GM12878 (cell line): ENCODE data around the gene MUTYH. TPM values are rescaled to one million over a fixed set of nuclear protein-coding genes. Genes with fewer than 3 reads are reported as not detected.

ENCODE experiments used
- ATAC-seq: fragments of 200-7000 bp; cut with Tn5 transposase; 3 replicates; pipeline ENCODE4 v1.9.1; 2020; ENCODE audit warnings: mild to moderate bottlenecking, moderate library complexity
- BruUV-seq: library from RNA; stranded (reverse); fragments of 400-500 nt; replicated peaks from 2 replicates; lab custom pipeline; 2021; lab: Mats Ljungman, UMichigan
- CTCF ChIA-PET: fragments of 300-600 bp; sonication (Branson Sonifier 250); formaldehyde crosslinking; extraction: SDS; loops from one replicate; lab custom pipeline; 2021; ENCODE audit warnings: inconsistent platforms; lab: Yijun Ruan, JAX
- POLR2A ChIA-PET: fragments of 350-600 bp; formaldehyde crosslinking; extraction: SDS; loops from one replicate; lab custom pipeline; 2021; ENCODE audit warnings: inconsistent platforms; lab: Charles Lee
- RAD21 ChIA-PET: fragments of 300-600 bp; sonication (Branson Sonifier 250); formaldehyde crosslinking; loops from one replicate; lab custom pipeline; 2023; ENCODE audit warnings: antibody characterized with exemption; ENCODE audit not compliant: unreplicated experiment; lab: Charles Lee
- SMC1A ChIA-PET: fragments of 300-600 bp; sonication (Branson Sonifier 250); formaldehyde crosslinking; loops from one replicate; lab custom pipeline; 2023; ENCODE audit not compliant: unreplicated experiment, uncharacterized antibody; lab: Charles Lee
- DNase-seq: peaks from one replicate; pipeline ENCODE4 v3.0.0-alpha.2; 2011; ENCODE audit warnings: low read depth, low spot score
- FAIRE-seq: peaks from 3 replicates; lab custom pipeline; 2011; peaks lifted over from hg19 to GRCh38; lab: Jason Lieb, UNC
- H2AFZ ChIP-seq: 2 replicates; pipeline ENCODE4 v1.6.0; 2011; ENCODE audit warnings: low read depth, low read length, control low read depth; ENCODE audit not compliant: control insufficient read depth
- H3K27ac ChIP-seq: 2 replicates; pipeline ENCODE4 v1.5.1; 2011; ENCODE audit warnings: control low read depth; ENCODE audit not compliant: control insufficient read depth, insufficient read depth
- H3K27me3 ChIP-seq, 2 experiments: replicated peaks in 1 of 2; 2 replicates each; pipeline versions ENCODE4 v1.6.0 to v1.6.1; 2011; ENCODE audit warnings: low read length in 1 of 2; ENCODE audit not compliant: control insufficient read depth in 2 of 2, insufficient read depth in 2 of 2
- H3K36me3 ChIP-seq, 2 experiments: 2 replicates each; pipeline ENCODE4 v1.5.1; 2011; ENCODE audit warnings: low read length in 1 of 2; ENCODE audit not compliant: control insufficient read depth in 2 of 2, insufficient read depth in 2 of 2
- H3K4me1 ChIP-seq: 2 replicates; pipeline ENCODE4 v1.6.1; 2011; ENCODE audit warnings: mild to moderate bottlenecking, low read length, moderate library complexity, mixed read lengths; ENCODE audit not compliant: control insufficient read depth, insufficient read depth
- H3K4me2 ChIP-seq: 2 replicates; pipeline ENCODE4 v1.6.0; 2011; ENCODE audit warnings: control low read depth; ENCODE audit not compliant: control insufficient read depth, insufficient read depth
- H3K4me3 ChIP-seq: fragments of 200-600 bp; sonication (generic); 2 replicates; pipeline ENCODE4 v1.5.1; 2016
- H3K79me2 ChIP-seq: 2 replicates; pipeline ENCODE4 v1.6.0; 2011; ENCODE audit warnings: low read length; ENCODE audit not compliant: control insufficient read depth, insufficient read depth
- H3K9ac ChIP-seq: 2 replicates; pipeline ENCODE4 v1.8.0; 2011; ENCODE audit warnings: low read length, control low read depth, mixed read lengths; ENCODE audit not compliant: control insufficient read depth, insufficient read depth
- H3K9me3 ChIP-seq: replicated peaks from 3 replicates; pipeline ENCODE4 v1.5.1; 2011; ENCODE audit warnings: mild to moderate bottlenecking, low read length; ENCODE audit not compliant: control insufficient read depth, insufficient read depth
- H4K20me1 ChIP-seq: 2 replicates; pipeline ENCODE4 v1.6.0; 2011; ENCODE audit not compliant: control insufficient read depth, insufficient read depth
- CBX3 ChIP-seq: fragments of 200-600 bp; sonication (generic); IDR thresholded peaks from 2 replicates; pipeline ENCODE4 v1.6.1; 2016; ENCODE audit warnings: low read depth, borderline replicate concordance
- E2F4 ChIP-seq: IDR thresholded peaks from 2 replicates; pipeline ENCODE4 v1.6.1; 2012; ENCODE audit warnings: low read depth, low read length, improper control_type of control experiment
- MYC ChIP-seq: IDR thresholded peaks from 2 replicates; pipeline ENCODE4 v1.6.1; 2011; ENCODE audit warnings: mild to moderate bottlenecking, low read length, moderate library complexity, inconsistent platforms; ENCODE audit not compliant: insufficient read depth, insufficient replicate concordance, insufficient read length, severe bottlenecking
- NFYA ChIP-seq: IDR thresholded peaks from 2 replicates; pipeline ENCODE4 v1.6.1; 2011; ENCODE audit warnings: low read depth, mild to moderate bottlenecking, low read length, improper control_type of control experiment, borderline replicate concordance
- RELB ChIP-seq: fragments of 450-650 bp; IDR thresholded peaks from 2 replicates; pipeline ENCODE4 v1.6.1; 2017; ENCODE audit warnings: low read depth, mild to moderate bottlenecking, moderate library complexity
- ZNF274 ChIP-seq: IDR thresholded peaks from one replicate; pipeline ENCODE4 v1.8.0; 2011; ENCODE audit not compliant: insufficient read length, insufficient read depth
- WGBS: methylation state at CpG from one replicate; pipeline ENCODE4 v1.1.6; 2016; ENCODE audit warnings: low lambda C conversion rate; ENCODE audit not compliant: insufficient replicate concordance, insufficient coverage; ENCODE audit errors: missing lambda C conversion rate; 5-methylcytosine and 5-hydroxymethylcytosine counted together
- in situ Hi-C: fragments of 300-500 bp; cut with MboI; formaldehyde crosslinking; loops from 9 replicates; pipeline ENCODE4 v1.14.3; 2018; ENCODE audit warnings: mixed read lengths
- intact Hi-C: fragments of 100-400 bp; cut with micrococcal nuclease; formaldehyde crosslinking; loops from one replicate; pipeline ENCODE4 v1.14.2; 2022; ENCODE audit not compliant: unreplicated experiment
- polyA plus RNA-seq, 11 experiments: library from polyadenylated mRNA; depleted of rRNA in 4 of 11; unstranded in 6 of 11; stranded (reverse) in 5 of 11; fragments of >200 nt; fragmentation: Nextera tagmentation in 4 of 11; fragmentation: Illumina TruSeq in 1 of 11; extraction: Ambion mirVana in 4 of 11; extraction: Trizol in 1 of 11; gene quantifications; 1 replicate in 1 of 11; 2 replicates in 10 of 11; pipeline versions ENCODE4 v1.2.1 to v1.2.3, GENCODE V29; 2011 to 2016; ENCODE audit warnings: inconsistent platforms in 2 of 11, missing spikeins in 2 of 11, low read depth in 1 of 11
- total RNA-seq, 4 experiments: library from RNA; depleted of rRNA in 3 of 4; stranded (reverse); fragments of >200 nt in 3 of 4; fragmentation: Illumina TruSeq in 1 of 4; extraction: Trizol in 1 of 4; gene quantifications; 2 replicates each; pipeline versions ENCODE4 v1.2.1 to v1.2.3, GENCODE V29; 2013 to 2021
- TF ChIP-seq, protein P1 (sequence below): IDR thresholded peaks from 2 replicates; pipeline ENCODE4 v1.6.1; 2011; ENCODE audit warnings: low read depth, mild to moderate bottlenecking, low read length, moderate library complexity, borderline replicate concordance; ENCODE audit errors: extremely low read depth
- TF ChIP-seq, protein P2 (sequence below): fragments of 450-650 bp; IDR thresholded peaks from 2 replicates; pipeline ENCODE4 v1.6.1; 2016; ENCODE audit warnings: mild to moderate bottlenecking
- TF ChIP-seq, protein P3 (sequence below): fragments of 450-650 bp; formaldehyde crosslinking; IDR thresholded peaks from 2 replicates; pipeline ENCODE4 v1.4.0; 2022; ENCODE audit warnings: mild to moderate bottlenecking, moderate library complexity

Gene MUTYH
- total and polyA plus RNA-seq, 10 of the 15 experiments (the other 5 are each of a cell fraction or from before 2014, with no cell fraction given): 2.5 to 42.0 (median 30.0) TPM

DNA sequence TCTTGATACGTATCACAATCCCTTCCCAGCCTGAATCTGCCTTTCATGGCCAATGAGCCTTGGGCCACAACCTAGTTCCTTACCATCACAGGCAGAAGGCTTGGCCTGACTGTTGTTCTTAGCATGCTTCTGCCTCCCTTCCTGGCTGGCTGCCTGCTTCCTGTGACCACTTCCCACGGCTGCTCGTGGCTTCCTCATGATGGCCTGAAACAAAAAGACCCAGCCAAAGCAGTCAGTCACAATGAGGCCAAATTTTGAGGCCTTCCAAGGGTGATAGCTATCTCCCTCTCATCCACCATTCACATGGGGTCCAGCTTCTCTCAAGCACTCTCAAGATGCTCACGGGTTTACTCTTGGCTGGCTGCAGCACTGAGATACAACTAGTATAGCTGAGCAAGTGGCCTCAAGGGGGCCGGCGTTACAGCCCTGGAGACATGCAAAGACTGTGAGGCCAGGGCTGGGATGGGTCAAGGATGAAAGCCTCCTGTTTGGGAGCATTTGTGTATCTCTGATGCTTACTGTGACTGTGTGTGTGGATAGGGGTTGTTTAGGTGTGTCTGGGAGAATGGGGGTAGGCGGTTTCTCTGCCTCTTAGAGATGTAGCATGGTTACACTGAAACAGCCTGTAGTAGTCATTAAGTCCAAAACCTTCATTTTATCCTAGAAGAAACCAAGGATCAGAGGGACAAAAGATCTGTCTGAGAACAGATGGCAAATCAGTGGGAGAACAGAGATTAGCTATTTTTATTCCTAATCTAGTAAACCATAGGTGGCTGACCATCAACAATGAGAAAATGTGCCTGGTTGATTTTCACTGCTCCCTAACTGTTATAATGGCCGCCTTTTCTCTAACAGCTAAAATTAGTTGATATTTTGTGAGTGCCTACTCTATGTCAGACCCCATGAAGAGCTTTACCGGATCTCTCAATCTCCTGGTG is 5.7 kb downstream of the MUTYH start:
- FAIRE-seq (no peak), DNase-seq (no peak), ATAC-seq (0 out of 3 replicates have a peak, but pooled peaks have one; percentile 10)
- H3K36me3 ChIP-seq: peaks cover 0 to 10% of the 10 kb centered on the region in 2 experiments; a peak in 2 of 4 replicates
- in situ Hi-C loops: no loop called here
- no peaks in the 10 kb centered on the region for H4K20me1 ChIP-seq
- no TSS peak for BruUV-seq
- ChIA-PET SMC1A (interaction anchor here (0.8 to 1.5 kb wide), 3 partner anchors 9 to 320 kb away, joined by 3 to 4 read pairs (median 3); no protein-coding TSS in a partner anchor), POLR2A (interaction anchor here (1.8 kb wide), 1 partner anchor 10 kb away, joined by 5 read pairs; no protein-coding TSS in a partner anchor), RAD21 (no interaction called here), CTCF (interaction anchor here (0.5 kb wide), 1 partner anchor 409 kb away, joined by 3 read pairs; no protein-coding TSS in a partner anchor)
- H3K9me3 ChIP-seq: no peaks in the 10 kb centered on the region
- H2AFZ ChIP-seq: no peak overlapping the region; the same call in 1 of the 2 replicates
- intact Hi-C loops: no loop called here
- no peak overlapping the region for H3K4me2 ChIP-seq
- H3K27me3 ChIP-seq: no peaks in the 10 kb centered on the region
- no peak overlapping the region for H3K27ac ChIP-seq
- 42% methylated on average over 9 of the region's 9 CpGs for WGBS
- no peak overlapping the region for H3K4me3 ChIP-seq
- H3K79me2 ChIP-seq: peaks cover 11% of the 10 kb centered on the region
- H3K4me1 ChIP-seq: no peaks in the 10 kb centered on the region; the same call in 1 of the 2 replicates
- no peak overlapping the region for H3K9ac ChIP-seq
- no peak for TF ChIP-seq RELB
- TF ChIP-seq, protein P1, sequence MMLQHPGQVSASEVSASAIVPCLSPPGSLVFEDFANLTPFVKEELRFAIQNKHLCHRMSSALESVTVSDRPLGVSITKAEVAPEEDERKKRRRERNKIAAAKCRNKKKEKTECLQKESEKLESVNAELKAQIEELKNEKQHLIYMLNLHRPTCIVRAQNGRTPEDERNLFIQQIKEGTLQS: no peak
- TF ChIP-seq E2F4: no peak
- TF ChIP-seq, protein P2, sequence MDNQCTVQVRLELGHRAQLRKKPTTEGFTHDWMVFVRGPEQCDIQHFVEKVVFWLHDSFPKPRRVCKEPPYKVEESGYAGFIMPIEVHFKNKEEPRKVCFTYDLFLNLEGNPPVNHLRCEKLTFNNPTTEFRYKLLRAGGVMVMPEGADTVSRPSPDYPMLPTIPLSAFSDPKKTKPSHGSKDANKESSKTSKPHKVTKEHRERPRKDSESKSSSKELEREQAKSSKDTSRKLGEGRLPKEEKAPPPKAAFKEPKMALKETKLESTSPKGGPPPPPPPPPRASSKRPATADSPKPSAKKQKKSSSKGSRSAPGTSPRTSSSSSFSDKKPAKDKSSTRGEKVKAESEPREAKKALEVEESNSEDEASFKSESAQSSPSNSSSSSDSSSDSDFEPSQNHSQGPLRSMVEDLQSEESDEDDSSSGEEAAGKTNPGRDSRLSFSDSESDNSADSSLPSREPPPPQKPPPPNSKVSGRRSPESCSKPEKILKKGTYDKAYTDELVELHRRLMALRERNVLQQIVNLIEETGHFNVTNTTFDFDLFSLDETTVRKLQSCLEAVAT: no peak
- TF ChIP-seq, protein P3, sequence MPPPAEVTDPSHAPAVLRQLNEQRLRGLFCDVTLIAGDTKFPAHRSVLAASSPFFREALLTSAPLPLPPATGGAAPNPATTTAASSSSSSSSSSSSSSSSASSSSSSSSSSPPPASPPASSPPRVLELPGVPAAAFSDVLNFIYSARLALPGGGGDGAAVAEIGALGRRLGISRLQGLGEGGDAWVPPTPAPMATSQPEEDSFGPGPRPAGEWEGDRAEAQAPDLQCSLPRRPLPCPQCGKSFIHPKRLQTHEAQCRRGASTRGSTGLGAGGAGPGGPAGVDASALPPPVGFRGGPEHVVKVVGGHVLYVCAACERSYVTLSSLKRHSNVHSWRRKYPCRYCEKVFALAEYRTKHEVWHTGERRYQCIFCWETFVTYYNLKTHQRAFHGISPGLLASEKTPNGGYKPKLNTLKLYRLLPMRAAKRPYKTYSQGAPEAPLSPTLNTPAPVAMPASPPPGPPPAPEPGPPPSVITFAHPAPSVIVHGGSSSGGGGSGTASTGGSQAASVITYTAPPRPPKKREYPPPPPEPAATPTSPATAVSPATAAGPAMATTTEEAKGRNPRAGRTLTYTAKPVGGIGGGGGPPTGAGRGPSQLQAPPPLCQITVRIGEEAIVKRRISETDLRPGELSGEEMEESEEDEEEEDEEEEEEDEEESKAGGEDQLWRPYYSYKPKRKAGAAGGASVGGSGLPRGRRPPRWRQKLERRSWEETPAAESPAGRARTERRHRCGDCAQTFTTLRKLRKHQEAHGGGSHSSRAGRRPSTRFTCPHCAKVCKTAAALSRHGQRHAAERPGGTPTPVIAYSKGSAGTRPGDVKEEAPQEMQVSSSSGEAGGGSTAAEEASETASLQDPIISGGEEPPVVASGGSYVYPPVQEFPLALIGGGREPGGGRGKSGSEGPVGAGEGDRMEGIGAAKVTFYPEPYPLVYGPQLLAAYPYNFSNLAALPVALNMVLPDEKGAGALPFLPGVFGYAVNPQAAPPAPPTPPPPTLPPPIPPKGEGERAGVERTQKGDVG (CRISPR knock-in tag): no peak
- no peak for TF ChIP-seq ZNF274
- no peak for TF ChIP-seq CBX3
- TF ChIP-seq NFYA: no peak
- no peak for TF ChIP-seq MYC
